ENCODE data around the gene INTS7. TPM values are rescaled to one million over a fixed set of nuclear protein-coding genes. Genes with fewer than 3 reads are reported as not detected.

The INTS7 gene
- total RNA-seq, 4 donors from 2014 or later, result 8.5 to 26.2 (median 11.4) TPM

- TF ChIP-seq POLR2A (IDR thresholded peaks at IDR 0.05) (no peak), CTCF (IDR thresholded peaks at IDR 0.05) (no peak)
- H3K9me3 ChIP-seq, result no peaks in the 10 kb centered on the region
- H3K4me3 ChIP-seq, result no peak overlapping the region
- intact Hi-C loops (cut with DNase I; ENCODE audit: low total_unique reads), result no loop called here
- DNase-seq, result no peak
- H3K36me3 ChIP-seq, result no peaks in the 10 kb centered on the region
- no peaks in the 10 kb centered on the region for H3K4me1 ChIP-seq
- H3K27me3 ChIP-seq, result no peaks in the 10 kb centered on the region
- no peak overlapping the region for H3K27ac ChIP-seq
Measured at GRCh38 chr1:211978596-211978995, 56.8 kb downstream of the INTS7 start.

GRCh38 chr1:211975152-211975941, 60.0 kb downstream of the INTS7 start:
- no peaks in the 10 kb centered on the region for H3K27me3 ChIP-seq
- no peaks in the 10 kb centered on the region for H3K36me3 ChIP-seq
- TF ChIP-seq CTCF (IDR thresholded peaks at IDR 0.05), result no peak
- TF ChIP-seq POLR2A (IDR thresholded peaks at IDR 0.05), result no peak
- DNase-seq, result no peak
- intact Hi-C loops (cut with DNase I; ENCODE audit: low total_unique reads), result no loop called here
- no peaks in the 10 kb centered on the region for H3K4me1 ChIP-seq
- H3K9me3 ChIP-seq, result no peaks in the 10 kb centered on the region
- H3K4me3 ChIP-seq, result no peak overlapping the region
- no peak overlapping the region for H3K27ac ChIP-seq

GRCh38 chr1:211973541-211973940, 61.8 kb downstream of the INTS7 start:
- TF ChIP-seq POLR2A (IDR thresholded peaks at IDR 0.05) (no peak), CTCF (IDR thresholded peaks at IDR 0.05) (no peak)
- no peaks in the 10 kb centered on the region for H3K36me3 ChIP-seq
- no peaks in the 10 kb centered on the region for H3K9me3 ChIP-seq
- H3K27ac ChIP-seq, result no peak overlapping the region
- no peaks in the 10 kb centered on the region for H3K4me1 ChIP-seq
- intact Hi-C loops (cut with DNase I; ENCODE audit: low total_unique reads), result no loop called here
- H3K27me3 ChIP-seq, result no peaks in the 10 kb centered on the region
- DNase-seq, result no peak
- H3K4me3 ChIP-seq, result no peak overlapping the region

- no peaks in the 10 kb centered on the region for H3K27me3 ChIP-seq
- TF ChIP-seq POLR2A (IDR thresholded peaks at IDR 0.05), result no peak
- TF ChIP-seq CTCF (IDR thresholded peaks at IDR 0.05), result no peak
- no peak for DNase-seq
- H3K4me3 ChIP-seq, result no peak overlapping the region
- no peaks in the 10 kb centered on the region for H3K4me1 ChIP-seq
- H3K27ac ChIP-seq, result no peak overlapping the region
- no peaks in the 10 kb centered on the region for H3K36me3 ChIP-seq
- H3K9me3 ChIP-seq, result no peaks in the 10 kb centered on the region
- intact Hi-C loops (cut with DNase I; ENCODE audit: low total_unique reads), result no loop called here
Measured at GRCh38 chr1:211968200-211968834, 67.0 kb downstream of the INTS7 start.

DNA sequence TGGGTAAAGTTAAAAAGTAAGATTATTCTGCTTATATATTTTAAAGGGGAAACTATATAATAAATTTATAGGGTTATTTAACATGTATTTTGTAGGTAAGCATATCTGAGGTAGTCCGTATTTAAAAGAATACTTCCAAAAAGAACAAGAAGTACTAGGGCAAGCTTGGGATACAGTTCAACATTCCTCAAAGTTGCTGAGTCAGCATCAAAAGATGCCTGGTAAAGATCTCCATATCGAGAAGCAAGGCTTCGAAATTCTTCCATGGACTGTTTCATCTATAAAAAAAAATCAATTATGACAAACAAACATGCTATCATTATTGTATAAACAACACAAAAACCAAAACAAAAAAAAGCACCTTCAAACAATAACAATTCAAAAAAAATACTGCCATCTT, 67.7 kb downstream of the INTS7 start:
- no peaks in the 10 kb centered on the region for H3K27me3 ChIP-seq
- no peak for DNase-seq
- no peaks in the 10 kb centered on the region for H3K9me3 ChIP-seq
- H3K36me3 ChIP-seq, result no peaks in the 10 kb centered on the region
- no peaks in the 10 kb centered on the region for H3K4me1 ChIP-seq
- intact Hi-C loops (cut with DNase I; ENCODE audit: low total_unique reads), result no loop called here
- no peak overlapping the region for H3K4me3 ChIP-seq
- H3K27ac ChIP-seq, result no peak overlapping the region
- TF ChIP-seq CTCF (IDR thresholded peaks at IDR 0.05) (no peak), POLR2A (IDR thresholded peaks at IDR 0.05) (no peak)
